HUES48 (cell line): ENCODE results near the gene MBOAT7.

Experiments
- H3K27ac ChIP-seq: one replicate; pipeline ENCODE4 v1.7.0; 2013; ENCODE audit warnings: low read depth, low read length, inconsistent platforms
- H3K27me3 ChIP-seq: 2 replicates; pipeline ENCODE4 v1.6.1; 2013; ENCODE audit warnings: mild to moderate bottlenecking, low read length; ENCODE audit not compliant: control insufficient read depth, insufficient read depth
- H3K36me3 ChIP-seq: 2 replicates; pipeline ENCODE4 v1.6.1; 2013; ENCODE audit warnings: low read length; ENCODE audit not compliant: control insufficient read depth, insufficient read depth
- H3K4me1 ChIP-seq: 2 replicates; pipeline ENCODE4 v1.6.1; 2013; ENCODE audit warnings: mild to moderate bottlenecking, low read length; ENCODE audit not compliant: control insufficient read depth, insufficient read depth
- H3K4me3 ChIP-seq: 2 replicates; pipeline ENCODE4 v1.5.1; 2013; ENCODE audit warnings: mild to moderate bottlenecking, low read depth, low read length
- H3K9ac ChIP-seq: 2 replicates; pipeline ENCODE4 v1.6.1; 2013; ENCODE audit warnings: mild to moderate bottlenecking, low read depth, low read length, moderate library complexity
- H3K9me3 ChIP-seq: 2 replicates; pipeline ENCODE4 v1.6.1; 2013; ENCODE audit warnings: low read length; ENCODE audit not compliant: control insufficient read depth, insufficient read depth

Gene MBOAT7

GRCh38 chr19:54160182-54160811 lies 29.1 kb downstream of the MBOAT7 start:
- Histone ChIP-seq H3K4me3 (peak overlapping the region; percentile 82), H3K9me3 (no peaks in the 10 kb centered on the region), H3K9ac (peak overlapping the region; percentile 58), H3K27me3 (peaks cover 6% of the 10 kb centered on the region), H3K27ac (peak overlapping the region; percentile 80), H3K36me3 (peaks cover 24% of the 10 kb centered on the region), H3K4me1 (peaks cover 14% of the 10 kb centered on the region; the same call in 1 of the 2 replicates)

GRCh38 chr19:54159352-54160181 lies 29.8 kb downstream of the MBOAT7 start, which contains the start of gene LENG1:
LENG1 (minus strand) TSS chr19:54159721; CDS start chr19:54159695, 26 bp downstream.
- Histone ChIP-seq H3K27ac (peak within 1 kb of the TSS; percentile 93), H3K4me1 (peaks cover 14% of the 10 kb centered on the region; the same call in 1 of the 2 replicates), H3K9ac (peak within 1 kb of the TSS; percentile 82), H3K9me3 (no peaks in the 10 kb centered on the region), H3K4me3 (peak within 1 kb of the TSS; percentile 86), H3K27me3 (peaks cover 6% of the 10 kb centered on the region), H3K36me3 (peaks cover 31% of the 10 kb centered on the region)

- Histone ChIP-seq H3K27ac (peak overlapping the region; percentile 93), H3K9me3 (no peaks in the 10 kb centered on the region), H3K27me3 (peaks cover 6% of the 10 kb centered on the region), H3K4me3 (peak overlapping the region; percentile 86), H3K9ac (peak overlapping the region; percentile 82), H3K36me3 (peaks cover 38% of the 10 kb centered on the region), H3K4me1 (peaks cover 14% of the 10 kb centered on the region; the same call in 1 of the 2 replicates)
Observed at GRCh38 chr19:54158812-54159351, 30.5 kb downstream of the MBOAT7 start.

GRCh38 chr19:54156953-54157352 lies 32.4 kb downstream of the MBOAT7 start:
- 0 out of 2 replicates have a peak, but pooled peaks cover 9% of the 10 kb centered on the region for H3K4me1 ChIP-seq
- no peak overlapping the region for H3K27ac ChIP-seq
- H3K36me3 ChIP-seq = peaks cover 57% of the 10 kb centered on the region
- no peaks in the 10 kb centered on the region for H3K27me3 ChIP-seq
- no peak overlapping the region for H3K4me3 ChIP-seq
- no peaks in the 10 kb centered on the region for H3K9me3 ChIP-seq
- H3K9ac ChIP-seq = no peak overlapping the region

GRCh38 chr19:54156490-54156889 lies 32.9 kb downstream of the MBOAT7 start:
- peaks cover 61% of the 10 kb centered on the region for H3K36me3 ChIP-seq

GRCh38 chr19:54155694-54156093 lies 33.7 kb downstream of the MBOAT7 start:
- no peaks in the 10 kb centered on the region for H3K27me3 ChIP-seq
- no peak overlapping the region for H3K4me3 ChIP-seq
- H3K9ac ChIP-seq = no peak overlapping the region
- H3K4me1 ChIP-seq = 0 out of 2 replicates have a peak, but pooled peaks cover 4% of the 10 kb centered on the region
- peaks cover 67% of the 10 kb centered on the region for H3K36me3 ChIP-seq
- no peak overlapping the region for H3K27ac ChIP-seq
- H3K9me3 ChIP-seq = no peaks in the 10 kb centered on the region

More at GRCh38 chr19:54156490-54156889, 32.9 kb downstream of the MBOAT7 start:
- Histone ChIP-seq H3K27me3 (no peaks in the 10 kb centered on the region), H3K27ac (no peak overlapping the region), H3K4me3 (no peak overlapping the region), H3K4me1 (0 out of 2 replicates have a peak, but pooled peaks cover 7% of the 10 kb centered on the region), H3K9ac (no peak overlapping the region), H3K9me3 (no peaks in the 10 kb centered on the region)

GRCh38 chr19:54154603-54155345 lies 34.6 kb downstream of the MBOAT7 start:
- Histone ChIP-seq H3K9me3 (no peaks in the 10 kb centered on the region), H3K27ac (no peak overlapping the region)

GRCh38 chr19:54153731-54154326 lies 35.6 kb downstream of the MBOAT7 start:
- no peak overlapping the region for H3K4me3 ChIP-seq
- no peaks in the 10 kb centered on the region for H3K4me1 ChIP-seq
- H3K36me3 ChIP-seq = peaks cover 86% of the 10 kb centered on the region
- H3K27ac ChIP-seq = no peak overlapping the region
- H3K27me3 ChIP-seq = no peaks in the 10 kb centered on the region
- no peak overlapping the region for H3K9ac ChIP-seq
- H3K9me3 ChIP-seq = no peaks in the 10 kb centered on the region

More at GRCh38 chr19:54154603-54155345, 34.6 kb downstream of the MBOAT7 start:
- H3K36me3 ChIP-seq = peaks cover 76% of the 10 kb centered on the region
- no peak overlapping the region for H3K9ac ChIP-seq
- no peaks in the 10 kb centered on the region for H3K27me3 ChIP-seq
- H3K4me1 ChIP-seq = no peaks in the 10 kb centered on the region
- no peak overlapping the region for H3K4me3 ChIP-seq

- H3K27ac ChIP-seq = no peak overlapping the region
- no peaks in the 10 kb centered on the region for H3K9me3 ChIP-seq
- no peaks in the 10 kb centered on the region for H3K27me3 ChIP-seq
- H3K36me3 ChIP-seq = peaks cover 90% of the 10 kb centered on the region
- no peak overlapping the region for H3K4me3 ChIP-seq
- H3K4me1 ChIP-seq = no peaks in the 10 kb centered on the region
- no peak overlapping the region for H3K9ac ChIP-seq
Observed at GRCh38 chr19:54152878-54153524, 36.4 kb downstream of the MBOAT7 start.

GRCh38 chr19:54152267-54152666 lies 37.1 kb downstream of the MBOAT7 start:
- no peak overlapping the region for H3K4me3 ChIP-seq
- no peaks in the 10 kb centered on the region for H3K27me3 ChIP-seq
- H3K4me1 ChIP-seq = no peaks in the 10 kb centered on the region
- no peak overlapping the region for H3K27ac ChIP-seq
- H3K36me3 ChIP-seq = peaks cover 94% of the 10 kb centered on the region
- no peaks in the 10 kb centered on the region for H3K9me3 ChIP-seq
- no peak overlapping the region for H3K9ac ChIP-seq
